HG03442 (cell line): Measurements from ENCODE around the gene NDUFB4.
A peak's percentile ranks its signal among the peaks of the same experiment; 100 is the strongest.
"Not testable (repeated sequence)": the region's sequence is repeated elsewhere in the genome, so short reads cannot be mapped to it uniquely, and the experiment has no call there.

Experiments
- ATAC-seq: cut with Tn5 transposase; IDR thresholded peaks from one replicate; pipeline ENCODE4 v1.9.1; 2021; ENCODE audit warnings: mild to moderate bottlenecking, moderate library complexity; ENCODE audit not compliant: unreplicated experiment

The NDUFB4 gene

DNA sequence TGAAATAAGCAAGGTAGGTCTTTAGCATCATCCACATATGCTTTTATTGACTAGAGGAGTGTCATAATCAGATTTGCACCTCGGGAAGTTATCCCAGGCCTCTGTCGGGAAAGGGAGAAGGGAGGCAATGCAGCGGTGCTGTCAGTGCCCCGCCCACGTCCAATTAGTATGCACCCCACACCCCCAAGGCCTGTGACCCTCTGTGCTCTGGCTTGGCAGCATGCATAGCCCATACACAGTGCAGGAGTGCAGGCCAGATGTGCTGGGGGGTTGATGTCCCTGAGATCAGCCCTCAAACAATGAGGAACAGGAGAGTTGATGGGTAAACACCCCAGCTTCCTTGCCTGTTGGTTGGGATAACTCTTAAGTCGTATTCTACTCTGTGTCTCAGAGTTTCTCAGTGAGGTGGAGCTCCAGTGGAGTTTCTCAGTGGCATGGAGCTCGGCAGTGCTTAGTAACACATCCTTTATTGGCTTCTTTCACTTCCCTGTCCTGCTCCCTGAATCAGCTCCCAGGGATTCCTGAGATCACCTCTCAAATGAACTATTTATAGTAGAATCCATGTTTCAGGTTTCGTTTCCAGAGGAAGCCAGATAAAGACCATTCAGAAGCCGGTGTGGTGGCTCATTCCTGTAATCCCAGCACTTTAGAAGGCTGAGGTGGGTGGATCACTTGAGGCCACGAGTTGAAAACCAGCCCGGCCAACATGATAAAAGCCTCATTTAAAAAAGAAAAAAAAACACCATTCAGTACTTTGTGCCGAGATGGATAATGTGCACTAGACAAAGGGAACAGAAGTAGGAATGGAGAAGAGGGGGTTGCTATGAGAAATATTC is 26.7 kb upstream of the NDUFB4 start:
- no peak for ATAC-seq

- no peak for ATAC-seq
Measured at GRCh38 chr3:120572027-120572426, 24.1 kb upstream of the NDUFB4 start.

- no peak for ATAC-seq
Measured at GRCh38 chr3:120587332-120587975, 8.7 kb upstream of the NDUFB4 start.

DNA sequence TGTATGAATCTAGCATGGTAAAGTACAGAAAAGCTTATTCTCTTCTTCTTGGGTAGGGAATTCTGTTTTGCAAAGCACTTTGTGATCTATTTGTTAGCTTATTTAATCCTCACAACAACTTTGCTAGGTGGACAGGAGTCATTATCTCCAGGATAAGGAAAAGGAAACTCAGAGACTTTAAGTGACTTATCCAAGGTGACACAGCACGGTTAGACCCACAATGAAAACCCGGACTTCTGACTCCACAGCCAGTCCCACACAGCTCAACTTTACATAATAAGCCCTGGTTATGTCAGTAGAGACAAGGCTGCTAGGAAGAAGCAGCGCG is 384 bp upstream of the NDUFB4 start:
- no peak for ATAC-seq

DNA sequence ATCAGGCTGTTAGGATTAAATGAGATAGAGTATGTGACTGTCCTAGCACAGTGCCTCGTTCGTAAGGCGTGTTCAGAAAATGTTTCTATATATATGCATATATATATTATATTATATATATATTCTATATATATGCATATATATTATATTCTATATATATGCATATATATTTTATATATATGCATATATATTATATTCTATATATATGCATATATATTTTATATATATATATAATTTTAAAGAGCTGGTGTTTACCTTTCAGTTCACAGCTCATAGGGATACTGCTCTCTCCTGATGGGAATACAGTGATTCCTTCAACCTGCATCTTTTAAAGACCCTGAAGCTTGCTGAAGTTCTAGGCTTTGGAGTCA is 702 bp downstream of the NDUFB4 start:
- ATAC-seq = no peak

DNA sequence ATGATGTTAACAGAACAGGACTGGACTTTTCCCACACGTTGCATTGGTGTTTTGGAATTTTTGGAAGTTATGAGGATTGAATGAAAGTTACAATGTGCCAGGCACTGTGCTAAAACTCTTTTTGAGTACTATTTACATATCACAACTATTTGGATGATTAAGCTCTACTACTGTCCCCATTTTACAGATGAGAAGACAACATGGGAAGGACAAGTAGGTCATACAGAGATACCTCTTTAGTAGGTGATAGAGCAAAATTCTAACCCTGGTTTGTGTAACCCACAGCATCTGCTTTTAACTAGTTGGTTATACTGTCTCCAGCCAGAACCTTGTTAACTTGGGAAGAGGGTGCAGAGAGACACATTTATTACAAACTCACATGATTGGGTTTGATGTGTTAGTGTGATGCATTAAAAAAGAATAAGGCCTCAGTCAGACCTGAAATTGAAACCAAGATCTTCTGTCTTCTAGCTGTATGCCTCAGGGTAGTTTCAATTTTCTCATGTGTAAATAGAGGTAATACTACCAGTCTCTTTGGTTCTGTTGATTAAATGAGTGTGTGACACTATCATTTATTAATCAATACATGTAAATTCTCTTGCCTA is 1.4 kb downstream of the NDUFB4 start:
- peak; percentile 35 for ATAC-seq

DNA sequence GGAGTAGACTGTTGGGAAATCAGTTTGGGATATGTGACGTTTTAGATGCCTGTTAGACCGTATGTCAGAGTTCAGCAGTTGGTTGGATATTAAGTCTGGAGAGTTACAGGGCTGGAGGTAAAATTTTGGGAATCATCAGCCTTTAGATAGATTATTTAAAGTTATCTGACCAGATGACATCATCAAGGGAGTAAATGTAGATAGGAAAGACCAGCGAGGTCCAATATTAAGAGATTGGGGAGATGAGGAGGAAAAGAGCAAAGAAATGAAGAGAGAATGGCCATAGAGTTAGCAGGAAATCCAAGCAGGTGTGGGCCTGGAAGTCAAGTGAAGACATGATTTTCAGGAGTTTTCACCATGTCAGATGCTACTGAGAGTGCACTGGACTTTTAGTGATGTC is 3.1 kb downstream of the NDUFB4 start:
- ATAC-seq = no peak

- ATAC-seq = no peak
Measured at GRCh38 chr3:120601554-120601953, 5.4 kb downstream of the NDUFB4 start.

DNA sequence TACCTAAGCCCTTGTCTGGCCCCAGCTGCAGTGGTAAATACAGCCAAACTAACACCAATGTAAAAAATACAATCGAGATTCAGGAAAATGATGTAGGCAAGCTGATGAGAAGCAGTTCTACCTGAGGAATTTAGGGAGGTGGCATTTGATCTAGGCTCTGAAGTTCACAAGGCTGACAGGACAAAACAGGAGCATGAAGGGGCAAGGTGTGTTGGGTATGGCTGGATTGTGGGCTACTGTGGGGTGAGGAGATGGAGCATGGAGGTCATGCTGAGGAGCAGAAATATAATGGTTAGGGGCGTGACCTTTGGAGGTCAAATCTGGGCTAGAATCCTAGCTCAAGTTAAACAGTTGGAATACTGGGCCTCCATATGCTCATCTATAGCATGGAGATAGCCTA is 6.5 kb downstream of the NDUFB4 start:
- no peak for ATAC-seq

GRCh38 chr3:120604382-120604781 is 8.2 kb downstream of the NDUFB4 start:
- ATAC-seq = no peak

- no peak for ATAC-seq
Measured at GRCh38 chr3:120604784-120605183, 8.6 kb downstream of the NDUFB4 start.

DNA sequence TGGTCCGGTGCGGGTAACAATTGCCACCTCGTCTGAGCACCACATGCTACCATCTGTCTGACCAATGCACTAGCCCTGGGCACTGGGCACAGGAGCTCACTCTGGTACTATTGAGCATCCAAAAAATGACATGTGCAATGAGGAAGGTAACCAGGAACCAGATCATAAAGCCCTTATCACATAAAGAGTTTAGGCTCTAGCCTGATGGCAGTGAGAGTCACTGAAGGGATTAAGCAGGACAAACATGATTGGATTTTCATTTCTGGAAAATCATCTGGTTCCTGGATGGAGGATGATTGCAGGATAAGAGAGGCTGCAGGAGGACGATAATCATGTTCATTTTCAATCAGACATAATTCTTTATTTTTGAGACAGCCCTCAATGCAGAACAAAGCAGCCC is 12.4 kb downstream of the NDUFB4 start:
- ATAC-seq = no peak

- no peak for ATAC-seq
Measured at GRCh38 chr3:120614765-120615164, 18.6 kb downstream of the NDUFB4 start.

GRCh38 chr3:120615847-120616609 is 19.9 kb downstream of the NDUFB4 start:
- ATAC-seq = no peak

GRCh38 chr3:120616745-120617144 is 20.6 kb downstream of the NDUFB4 start:
- ATAC-seq = not testable (repeated sequence)

DNA sequence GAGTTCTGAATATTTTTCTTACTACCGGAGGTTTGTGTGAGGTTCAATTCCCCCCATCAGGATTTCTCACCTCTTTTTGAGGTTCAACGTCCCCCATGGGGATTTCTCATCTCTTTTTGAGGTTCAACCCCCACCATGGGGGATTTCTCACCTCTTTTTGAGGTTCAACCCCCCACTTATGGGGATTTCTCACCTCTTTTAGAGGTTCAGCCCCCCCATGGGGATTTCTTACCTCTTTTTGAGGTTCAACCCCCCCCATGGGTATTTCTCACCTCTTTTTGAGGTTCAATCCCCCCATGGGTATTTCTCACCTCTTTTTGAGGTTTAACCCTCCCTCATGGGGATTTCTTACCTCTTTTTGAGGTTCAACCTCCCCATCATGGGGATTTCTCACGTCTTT is 26.3 kb downstream of the NDUFB4 start:
- ATAC-seq = no peak

- no peak for ATAC-seq
Measured at GRCh38 chr3:120622870-120623726, 27.0 kb downstream of the NDUFB4 start.

GRCh38 chr3:120623727-120624093 is 27.6 kb downstream of the NDUFB4 start:
- no peak for ATAC-seq

- no peak for ATAC-seq
Measured at GRCh38 chr3:120625159-120625586, 29.0 kb downstream of the NDUFB4 start.

DNA sequence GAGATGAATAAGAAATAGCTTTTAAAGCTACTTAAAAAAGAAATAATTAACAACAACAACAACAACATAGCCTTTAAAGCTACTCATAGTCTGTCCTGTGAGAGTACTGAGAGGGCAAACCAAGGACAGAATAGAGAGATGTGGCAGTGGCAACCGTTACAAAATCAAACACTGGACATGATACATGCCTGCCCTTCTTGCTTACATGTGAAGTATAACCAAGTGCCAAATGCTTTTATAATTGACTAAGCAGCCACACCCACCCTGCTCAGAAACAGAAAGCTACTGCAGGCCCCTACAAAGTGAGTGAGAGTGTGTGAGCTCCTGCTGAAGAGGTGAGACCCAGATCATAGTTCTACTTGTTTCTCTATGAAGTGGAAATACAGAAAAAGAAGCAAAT is 38.4 kb downstream of the NDUFB4 start:
- ATAC-seq = no peak
